ENCODE measurements around the gene FRMD4A.

Gene FRMD4A

GRCh38 chr10:13823096-13823708, 507.5 kb downstream of the FRMD4A start:
- TF ChIP-seq CTCF (conservative IDR thresholded peaks at IDR 0.05) = no peak
- H3K27ac ChIP-seq = no peak overlapping the region

- no peak for TF ChIP-seq CTCF (conservative IDR thresholded peaks at IDR 0.05)
These were observed 508.2 kb downstream of the FRMD4A start for GRCh38 chr10:13822490-13822889.

GRCh38 chr10:13820964-13821337, 509.8 kb downstream of the FRMD4A start:
- TF ChIP-seq CTCF (conservative IDR thresholded peaks at IDR 0.05) = no peak
- no peak overlapping the region for H3K27ac ChIP-seq

More at GRCh38 chr10:13822490-13822889, 508.2 kb downstream of the FRMD4A start:
- no peak overlapping the region for H3K27ac ChIP-seq

- TF ChIP-seq CTCF (conservative IDR thresholded peaks at IDR 0.05) = no peak
These were observed 510.4 kb downstream of the FRMD4A start for GRCh38 chr10:13820119-13820963.

GRCh38 chr10:13816195-13816925, 514.4 kb downstream of the FRMD4A start:
- TF ChIP-seq CTCF (conservative IDR thresholded peaks at IDR 0.05) = no peak
- peak overlapping the region; percentile 75 for H3K27ac ChIP-seq

More at GRCh38 chr10:13820119-13820963, 510.4 kb downstream of the FRMD4A start:
- H3K27ac ChIP-seq = no peak overlapping the region

GRCh38 chr10:13815756-13816155, 515.0 kb downstream of the FRMD4A start:
- no peak for TF ChIP-seq CTCF (conservative IDR thresholded peaks at IDR 0.05)
- peak overlapping the region; percentile 75 for H3K27ac ChIP-seq

- no peak for TF ChIP-seq CTCF (conservative IDR thresholded peaks at IDR 0.05)
- no peak overlapping the region for H3K27ac ChIP-seq
These were observed 517.2 kb downstream of the FRMD4A start for GRCh38 chr10:13813550-13813949.

Data from VCaP (cell line).